ENCODE data around the gene RSAD2.

GRCh38 chr2:6916736-6917070 is 39.1 kb downstream of the RSAD2 start:
- TF ChIP-seq CTCF (IDR thresholded peaks at IDR 0.05; ENCODE audit: low read length) (no peak), EZH2 (IDR thresholded peaks at IDR 0.05; ENCODE audit: borderline replicate concordance, low read length) (no peak)
